Tongue (tissue), 1 donor: ENCODE data around the gene SEC22C. TPM values are rescaled to one million over a fixed set of nuclear protein-coding genes. Genes with fewer than 3 reads are reported as not detected.

Experiments
- total RNA-seq: library from RNA; depleted of rRNA; stranded (reverse); fragments of >200 nt; gene quantifications from one replicate; pipeline ENCODE4 v1.2.3, GENCODE V29; 2014

The SEC22C gene
- total RNA-seq, 1 donor from 2014 or later, result 45.5 TPM

Other genes starting within 250 kb of the SEC22C start
- not detected for gene LYZL4, start 171.4 kb downstream of the SEC22C start, total RNA-seq
- 18.7 TPM for gene VIPR1, start 79.3 kb downstream of the SEC22C start, total RNA-seq
- 16.3 TPM for gene SS18L2, start 8.9 kb upstream of the SEC22C start, total RNA-seq
- gene NKTR, start 18.7 kb upstream of the SEC22C start, total RNA-seq, result 182 TPM
- gene ZBTB47, start 71.7 kb upstream of the SEC22C start, total RNA-seq, result 41.5 TPM
- 159 TPM for gene KLHL40, start 103.6 kb upstream of the SEC22C start, total RNA-seq
- gene HHATL, start 120.8 kb upstream of the SEC22C start, total RNA-seq, result 51.8 TPM
- 1.1 TPM for gene CCDC13, start 191.3 kb upstream of the SEC22C start, total RNA-seq
- gene HIGD1A, start 222.5 kb upstream of the SEC22C start, total RNA-seq, result 137 TPM
- 2.2 TPM for gene ACKR2, start 227.5 kb upstream of the SEC22C start, total RNA-seq